RPMI7951 (cell line): Measurements from ENCODE around the gene SMARCA4. TPM values are rescaled to one million over a fixed set of nuclear protein-coding genes. Genes with fewer than 3 reads are reported as not detected.
A peak's percentile ranks its signal among the peaks of the same experiment; 100 is the strongest.
"Not testable (repeated sequence)": the region's sequence is repeated elsewhere in the genome, so short reads cannot be mapped to it uniquely, and the experiment has no call there.

Experiments
- DNase-seq: peaks from one replicate; pipeline ENCODE4 v3.0.0-alpha.2; 2012; ENCODE audit warnings: low read depth
- total RNA-seq: library from RNA; depleted of rRNA; stranded (reverse); fragments of >200 nt; shearing (Covaris generic); gene quantifications from 2 replicates; pipeline ENCODE4 v1.2.3, GENCODE V29; 2014

SMARCA4 gene
- total RNA-seq, 1 experiment from 2014 or later, result 72.9 TPM

- DNase-seq, result peak; percentile 97
Observed at GRCh38 chr19:10928563-10929401, 32.0 kb upstream of the SMARCA4 start, which contains the start of the genes TIMM29 and YIPF2. Gene TIMM29 (plus strand): TSS chr19:10928811. CDS start chr19:10928823, 12 bp downstream. Gene YIPF2 (minus strand): TSS chr19:10928639. CDS start chr19:10928410, 229 bp downstream.

GRCh38 chr19:10929402-10929794 lies 31.4 kb upstream of the SMARCA4 start:
- DNase-seq, result no peak

- no peak for DNase-seq
Observed at GRCh38 chr19:10935371-10936059, 25.3 kb upstream of the SMARCA4 start.

GRCh38 chr19:10936661-10937084 lies 24.2 kb upstream of the SMARCA4 start:
- DNase-seq, result peak; percentile 78

GRCh38 chr19:10941649-10942048 lies 19.2 kb upstream of the SMARCA4 start:
- not testable (repeated sequence) for DNase-seq

GRCh38 chr19:10943412-10943811 lies 17.4 kb upstream of the SMARCA4 start:
- not testable (repeated sequence) for DNase-seq

- DNase-seq, result no peak
Observed at GRCh38 chr19:10945264-10945663, 15.6 kb upstream of the SMARCA4 start.

GRCh38 chr19:10946958-10947657 lies 13.7 kb upstream of the SMARCA4 start:
- DNase-seq, result no peak

GRCh38 chr19:10952809-10953208 lies 8.0 kb upstream of the SMARCA4 start:
- no peak for DNase-seq

GRCh38 chr19:10959277-10959968 lies 1.4 kb upstream of the SMARCA4 start:
- not testable (repeated sequence) for DNase-seq

- DNase-seq, result peak; percentile 27
Observed at GRCh38 chr19:10961073-10961860, 437 bp downstream of the SMARCA4 start.

GRCh38 chr19:10962863-10963262 lies 2.0 kb downstream of the SMARCA4 start:
- DNase-seq, result no peak

GRCh38 chr19:10963865-10964264 lies 3.0 kb downstream of the SMARCA4 start:
- DNase-seq, result no peak

- no peak for DNase-seq
Observed at GRCh38 chr19:10964903-10965302, 4.1 kb downstream of the SMARCA4 start.

- DNase-seq, result no peak
Observed at GRCh38 chr19:10965398-10965797, 4.6 kb downstream of the SMARCA4 start.

GRCh38 chr19:10966809-10967208 lies 6.0 kb downstream of the SMARCA4 start:
- no peak for DNase-seq

GRCh38 chr19:10968527-10969135 lies 7.8 kb downstream of the SMARCA4 start:
- DNase-seq, result no peak

- no peak for DNase-seq
Observed at GRCh38 chr19:10971107-10971726, 10.4 kb downstream of the SMARCA4 start.

GRCh38 chr19:10975374-10976130 lies 14.7 kb downstream of the SMARCA4 start:
- DNase-seq, result peak; percentile 48
